ENCODE measurements around the gene PAGE5.

DNA sequence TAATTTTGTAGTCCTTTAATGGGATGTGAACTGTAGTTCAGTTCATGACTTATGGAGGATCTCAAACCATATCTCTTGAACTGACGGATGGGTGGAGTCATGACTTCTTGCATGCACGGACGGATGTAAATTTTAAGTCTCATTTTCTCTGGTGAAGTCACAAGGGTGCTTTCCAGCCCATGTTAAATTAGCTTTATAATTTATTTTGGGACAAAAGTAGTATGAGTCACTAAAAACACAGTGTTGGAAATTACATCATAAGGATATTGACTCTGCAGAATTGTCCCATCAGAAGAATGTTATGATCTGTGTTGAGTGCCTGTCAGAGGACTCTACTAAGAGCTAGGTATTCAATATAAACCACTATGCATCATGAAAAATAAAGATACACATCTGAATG lies 6.8 kb upstream of the PAGE5 start:
- TF ChIP-seq, protein P1, sequence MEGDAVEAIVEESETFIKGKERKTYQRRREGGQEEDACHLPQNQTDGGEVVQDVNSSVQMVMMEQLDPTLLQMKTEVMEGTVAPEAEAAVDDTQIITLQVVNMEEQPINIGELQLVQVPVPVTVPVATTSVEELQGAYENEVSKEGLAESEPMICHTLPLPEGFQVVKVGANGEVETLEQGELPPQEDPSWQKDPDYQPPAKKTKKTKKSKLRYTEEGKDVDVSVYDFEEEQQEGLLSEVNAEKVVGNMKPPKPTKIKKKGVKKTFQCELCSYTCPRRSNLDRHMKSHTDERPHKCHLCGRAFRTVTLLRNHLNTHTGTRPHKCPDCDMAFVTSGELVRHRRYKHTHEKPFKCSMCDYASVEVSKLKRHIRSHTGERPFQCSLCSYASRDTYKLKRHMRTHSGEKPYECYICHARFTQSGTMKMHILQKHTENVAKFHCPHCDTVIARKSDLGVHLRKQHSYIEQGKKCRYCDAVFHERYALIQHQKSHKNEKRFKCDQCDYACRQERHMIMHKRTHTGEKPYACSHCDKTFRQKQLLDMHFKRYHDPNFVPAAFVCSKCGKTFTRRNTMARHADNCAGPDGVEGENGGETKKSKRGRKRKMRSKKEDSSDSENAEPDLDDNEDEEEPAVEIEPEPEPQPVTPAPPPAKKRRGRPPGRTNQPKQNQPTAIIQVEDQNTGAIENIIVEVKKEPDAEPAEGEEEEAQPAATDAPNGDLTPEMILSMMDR (conservative IDR thresholded peaks at IDR 0.05 in 1 of 2, IDR thresholded peaks at IDR 0.05 in 1 of 2; ENCODE audit: extremely low read depth in 1 of 2, insufficient read depth in 1 of 2, low read depth in 1 of 2, low read length in 2 of 2) = no peak
- no peak for TF ChIP-seq EZH2 (IDR thresholded peaks at IDR 0.05; ENCODE audit: borderline replicate concordance, low read length)
